ENCODE data around the gene TBC1D5.

The TBC1D5 gene

GRCh38 chr3:17135696-17136095 lies 606.7 kb downstream of the TBC1D5 start:
- no peaks in the 10 kb centered on the region for H3K27me3 ChIP-seq (ENCODE audit: insufficient read depth, low read length, poor library complexity, severe bottlenecking)
- H3F3A ChIP-seq (ENCODE audit: low read depth), result no peaks in the 10 kb centered on the region
- H3K79me2 ChIP-seq (ENCODE audit: insufficient read depth, low read length), result no peaks in the 10 kb centered on the region
- H3K9me2 ChIP-seq (replicated peaks; ENCODE audit: low read depth, low read length), result no peaks in the 10 kb centered on the region
- no peak overlapping the region for H3K9ac ChIP-seq (ENCODE audit: low read depth, low read length, poor library complexity, severe bottlenecking)
- no peak overlapping the region for H3K4me3 ChIP-seq (ENCODE audit: low read length, poor library complexity, severe bottlenecking)
- no peaks in the 10 kb centered on the region for H3K36me3 ChIP-seq (ENCODE audit: insufficient read depth, low read length)
- H3K4me1 ChIP-seq (ENCODE audit: insufficient read depth, low read length, poor library complexity, severe bottlenecking), result no peaks in the 10 kb centered on the region
- TF ChIP-seq EZH2phosphoT487 (IDR thresholded peaks at IDR 0.05; ENCODE audit: borderline replicate concordance) (no peak), CTCF (conservative IDR thresholded peaks at IDR 0.05; ENCODE audit: low read length) (no peak)
- no peak overlapping the region for H2AFZ ChIP-seq (ENCODE audit: low read length)
- H4K20me1 ChIP-seq (ENCODE audit: insufficient read depth, low read length, poor library complexity, severe bottlenecking), result no peaks in the 10 kb centered on the region
- no peaks in the 10 kb centered on the region for H3K9me3 ChIP-seq (ENCODE audit: insufficient read depth, low read depth, low read length)
- no peak overlapping the region for H3K4me2 ChIP-seq (ENCODE audit: low read depth, low read length, poor library complexity, severe bottlenecking)

GRCh38 chr3:17133632-17134545 lies 608.5 kb downstream of the TBC1D5 start:
- Histone ChIP-seq H3K9ac (ENCODE audit: low read depth, low read length, poor library complexity, severe bottlenecking) (no peak overlapping the region), H2AFZ (ENCODE audit: low read length) (no peak overlapping the region), H3K79me2 (ENCODE audit: insufficient read depth, low read length) (no peaks in the 10 kb centered on the region), H3K4me3 (ENCODE audit: low read length, poor library complexity, severe bottlenecking) (no peak overlapping the region), H3F3A (ENCODE audit: low read depth) (no peaks in the 10 kb centered on the region), H3K9me2 (replicated peaks; ENCODE audit: low read depth, low read length) (no peaks in the 10 kb centered on the region), H3K4me2 (ENCODE audit: low read depth, low read length, poor library complexity, severe bottlenecking) (no peak overlapping the region), H3K4me1 (ENCODE audit: insufficient read depth, low read length, poor library complexity, severe bottlenecking) (no peaks in the 10 kb centered on the region), H3K9me3 (ENCODE audit: insufficient read depth, low read depth, low read length) (no peaks in the 10 kb centered on the region), H4K20me1 (ENCODE audit: insufficient read depth, low read length, poor library complexity, severe bottlenecking) (no peaks in the 10 kb centered on the region), H3K36me3 (ENCODE audit: insufficient read depth, low read length) (no peaks in the 10 kb centered on the region), H3K27me3 (ENCODE audit: insufficient read depth, low read length, poor library complexity, severe bottlenecking) (no peaks in the 10 kb centered on the region)
- no peak for TF ChIP-seq CTCF (conservative IDR thresholded peaks at IDR 0.05; ENCODE audit: low read length)

- TF ChIP-seq EZH2phosphoT487 (IDR thresholded peaks at IDR 0.05; ENCODE audit: borderline replicate concordance) (no peak), CTCF (conservative IDR thresholded peaks at IDR 0.05; ENCODE audit: low read length) (no peak)
- Histone ChIP-seq H3K9me2 (replicated peaks; ENCODE audit: low read depth, low read length) (no peaks in the 10 kb centered on the region), H4K20me1 (ENCODE audit: insufficient read depth, low read length, poor library complexity, severe bottlenecking) (no peaks in the 10 kb centered on the region), H3K9ac (ENCODE audit: low read depth, low read length, poor library complexity, severe bottlenecking) (no peak overlapping the region), H3K79me2 (ENCODE audit: insufficient read depth, low read length) (no peaks in the 10 kb centered on the region), H3K4me1 (ENCODE audit: insufficient read depth, low read length, poor library complexity, severe bottlenecking) (no peaks in the 10 kb centered on the region), H3K9me3 (ENCODE audit: insufficient read depth, low read depth, low read length) (no peaks in the 10 kb centered on the region), H2AFZ (ENCODE audit: low read length) (no peak overlapping the region), H3K4me2 (ENCODE audit: low read depth, low read length, poor library complexity, severe bottlenecking) (no peak overlapping the region), H3K36me3 (ENCODE audit: insufficient read depth, low read length) (no peaks in the 10 kb centered on the region), H3K4me3 (ENCODE audit: low read length, poor library complexity, severe bottlenecking) (no peak overlapping the region), H3F3A (ENCODE audit: low read depth) (no peaks in the 10 kb centered on the region), H3K27me3 (ENCODE audit: insufficient read depth, low read length, poor library complexity, severe bottlenecking) (no peaks in the 10 kb centered on the region)
Observed at GRCh38 chr3:17132286-17133115, 609.9 kb downstream of the TBC1D5 start.

Data from Loucy (cell line).